C4-2B (cell line): ENCODE data around the gene CATSPERD.

Experiments used
- CTCF ChIP-seq: fragments of 450-650 bp; conservative IDR thresholded peaks from 2 replicates; pipeline ENCODE4 v1.5.1; 2017; ENCODE audit warnings: mild to moderate bottlenecking
- ZFX ChIP-seq: fragments of 450-650 bp; IDR thresholded peaks from 2 replicates; pipeline ENCODE4 v1.6.1; 2017

GRCh38 chr19:5706876-5707573 lies 13.4 kb upstream of the CATSPERD start:
- TF ChIP-seq CTCF (no peak), ZFX (no peak)
